H9 (cell line): Measurements from ENCODE around the gene ELOVL2. TPM values are rescaled to one million over a fixed set of nuclear protein-coding genes. Genes with fewer than 3 reads are reported as not detected.

ENCODE experiments used
- DNase-seq: peaks from one replicate; pipeline ENCODE4 v3.0.0-alpha.2; 2017
- H2AFZ ChIP-seq: one replicate; pipeline ENCODE4 v1.6.1; 2013; ENCODE audit warnings: mild to moderate bottlenecking, low read length, control low read depth, moderate library complexity
- H2AK5ac ChIP-seq: 2 replicates; pipeline ENCODE4 v1.6.1; 2013; ENCODE audit warnings: low read length, control low read depth, mixed read lengths; ENCODE audit not compliant: insufficient read length
- H2BK120ac ChIP-seq: one replicate; pipeline ENCODE4 v1.6.1; 2013; ENCODE audit warnings: low read depth, mild to moderate bottlenecking, low read length, control low read depth, inconsistent platforms; ENCODE audit not compliant: poor library complexity, severe bottlenecking
- H2BK12ac ChIP-seq: 2 replicates; pipeline ENCODE4 v1.6.1; 2013; ENCODE audit warnings: low read length, control low read depth, mixed read lengths, low read depth; ENCODE audit not compliant: insufficient read length
- H2BK15ac ChIP-seq: 2 replicates; pipeline ENCODE4 v1.6.1; 2013; ENCODE audit warnings: low read depth, low read length, control low read depth
- H2BK20ac ChIP-seq: one replicate; pipeline ENCODE4 v1.6.1; 2013; ENCODE audit warnings: low read depth, mild to moderate bottlenecking, low read length, control low read depth, inconsistent platforms; ENCODE audit not compliant: poor library complexity, severe bottlenecking
- H2BK5ac ChIP-seq: 2 replicates; pipeline ENCODE4 v1.6.1; 2013; ENCODE audit warnings: low read length, control low read depth, mixed read lengths; ENCODE audit not compliant: insufficient read length
- H3K14ac ChIP-seq: 2 replicates; pipeline ENCODE4 v1.6.1; 2013; ENCODE audit warnings: low read length, control low read depth; ENCODE audit not compliant: insufficient read depth
- H3K18ac ChIP-seq: 2 replicates; pipeline ENCODE4 v1.6.1; 2013; ENCODE audit warnings: low read depth, mild to moderate bottlenecking, mixed read lengths, low read length, control low read depth; ENCODE audit not compliant: insufficient read length
- H3K23ac ChIP-seq: 2 replicates; pipeline ENCODE4 v1.6.1; 2013; ENCODE audit warnings: low read length, control low read depth, mixed read lengths, low read depth; ENCODE audit not compliant: insufficient read length
- H3K23me2 ChIP-seq: 2 replicates; pipeline ENCODE4 v1.6.1; 2013; ENCODE audit warnings: low read depth, mild to moderate bottlenecking, mixed read lengths, low read length, control low read depth; ENCODE audit not compliant: insufficient read length, poor library complexity, severe bottlenecking
- H3K27ac ChIP-seq: 2 replicates; pipeline ENCODE4 v1.5.1; 2013; ENCODE audit warnings: low read length, control low read depth, mixed read lengths, low read depth; ENCODE audit not compliant: insufficient read length
- H3K27me3 ChIP-seq: 2 replicates; pipeline ENCODE4 v1.6.1; 2013; ENCODE audit warnings: low read length, control low read depth, inconsistent platforms; ENCODE audit not compliant: insufficient read depth
- H3K4ac ChIP-seq: 2 replicates; pipeline ENCODE4 v1.6.1; 2013; ENCODE audit warnings: low read depth, mild to moderate bottlenecking, control low read depth, inconsistent platforms, low read length, moderate library complexity
- H3K4me1 ChIP-seq: 2 replicates; pipeline ENCODE4 v1.6.1; 2013; ENCODE audit warnings: low read length, control low read depth, inconsistent platforms; ENCODE audit not compliant: insufficient read depth
- H3K4me2 ChIP-seq: 2 replicates; pipeline ENCODE4 v1.6.1; 2013; ENCODE audit warnings: low read length, control low read depth, mixed read lengths; ENCODE audit not compliant: insufficient read length, insufficient read depth
- H3K56ac ChIP-seq: 2 replicates; pipeline ENCODE4 v1.6.1; 2013; ENCODE audit warnings: low read depth, mild to moderate bottlenecking, mixed read lengths, low read length, control low read depth; ENCODE audit not compliant: insufficient read length
- H3K79me1 ChIP-seq: 2 replicates; pipeline ENCODE4 v1.6.1; 2013; ENCODE audit warnings: low read depth, mild to moderate bottlenecking, moderate library complexity, low read length, control low read depth, inconsistent platforms; ENCODE audit not compliant: insufficient read depth, poor library complexity, severe bottlenecking
- H3K79me2 ChIP-seq: 2 replicates; pipeline ENCODE4 v1.6.1; 2013; ENCODE audit warnings: low read length, control low read depth, inconsistent platforms; ENCODE audit not compliant: insufficient read depth
- H3K9ac ChIP-seq: 2 replicates; pipeline ENCODE4 v1.6.1; 2013; ENCODE audit warnings: low read length, control low read depth, mixed read lengths; ENCODE audit not compliant: insufficient read length; ENCODE audit errors: extremely low read depth
- H3K9me3 ChIP-seq: one replicate; pipeline ENCODE4 v1.6.1; 2013; ENCODE audit warnings: low read depth, low read length, inconsistent platforms; ENCODE audit not compliant: control insufficient read depth
- H3T11ph ChIP-seq: one replicate; pipeline ENCODE4 v1.6.1; 2013; ENCODE audit warnings: mild to moderate bottlenecking, low read length, control low read depth, inconsistent platforms
- H4K20me1 ChIP-seq: one replicate; pipeline ENCODE4 v1.6.1; 2013; ENCODE audit not compliant: control insufficient read depth, insufficient read length, insufficient read depth
- H4K5ac ChIP-seq: 2 replicates; pipeline ENCODE4 v1.6.1; 2013; ENCODE audit warnings: low read depth, mild to moderate bottlenecking, mixed read lengths, low read length, control low read depth; ENCODE audit not compliant: insufficient read length
- H4K8ac ChIP-seq: replicated peaks from 2 replicates; pipeline ENCODE4 v1.6.1; 2013; ENCODE audit warnings: low read length, control low read depth, mixed read lengths, low read depth; ENCODE audit not compliant: insufficient read length
- H4K91ac ChIP-seq: 2 replicates; pipeline ENCODE4 v1.6.1; 2013; ENCODE audit warnings: low read depth, mild to moderate bottlenecking, moderate library complexity, mixed read lengths, low read length, control low read depth; ENCODE audit not compliant: insufficient read length
- H3K27ac Mint-ChIP-seq, 3 experiments: 2 replicates in 2 of 3; 3 replicates in 1 of 3; pipeline ENCODE4 v1.8.0; 2020 to 2021; ENCODE audit warnings: mixed read lengths in 3 of 3, mild to moderate bottlenecking in 1 of 3, moderate library complexity in 1 of 3
- H3K27me3 Mint-ChIP-seq: 2 replicates; pipeline ENCODE4 v1.8.0; 2021; ENCODE audit warnings: low read depth, mild to moderate bottlenecking, moderate library complexity, mixed read lengths
- H3K36me3 Mint-ChIP-seq, 3 experiments: 2 replicates in 2 of 3; 3 replicates in 1 of 3; pipeline ENCODE4 v1.8.0; 2020 to 2021; ENCODE audit warnings: low read depth in 3 of 3, mixed read lengths in 3 of 3; ENCODE audit not compliant: insufficient read depth in 1 of 3
- H3K4me1 Mint-ChIP-seq, 2 experiments: 2 replicates each; pipeline ENCODE4 v1.8.0; 2020; ENCODE audit warnings: mixed read lengths in 2 of 2
- H3K4me3 Mint-ChIP-seq, 2 experiments: 2 replicates in 1 of 2; 3 replicates in 1 of 2; pipeline ENCODE4 v1.8.0; 2020 to 2021; ENCODE audit warnings: mild to moderate bottlenecking in 2 of 2, mixed read lengths in 2 of 2, moderate library complexity in 1 of 2
- H3K9me3 Mint-ChIP-seq, 2 experiments: 2 replicates in 1 of 2; 3 replicates in 1 of 2; pipeline ENCODE4 v1.8.0; 2020; ENCODE audit warnings: mild to moderate bottlenecking in 2 of 2, mixed read lengths in 2 of 2, moderate library complexity in 1 of 2
- WGBS: extraction: QIAGEN DNeasy Blood & Tissue Kit; methylation state at CpG from one replicate; pipeline ENCODE4 v1.1.7; 2013; ENCODE audit warnings: missing lambda C conversion rate, low lambda C conversion rate, mixed read lengths; ENCODE audit not compliant: insufficient read length; ENCODE audit errors: extremely low coverage; 5-methylcytosine and 5-hydroxymethylcytosine counted together
- total RNA-seq: library from RNA; stranded (reverse); gene quantifications from 2 replicates; pipeline ENCODE4 v1.2.1, GENCODE V29; 2021
- TF ChIP-seq, protein P1 (sequence below): fragments of 200-600 bp; sonication (generic); conservative IDR thresholded peaks from 3 replicates; pipeline ENCODE4 v1.8.0; 2021; ENCODE audit warnings: antibody characterized with exemption, mild to moderate bottlenecking

Gene ELOVL2
- total RNA-seq, 1 experiment from 2014 or later = 0.57 TPM

DNA sequence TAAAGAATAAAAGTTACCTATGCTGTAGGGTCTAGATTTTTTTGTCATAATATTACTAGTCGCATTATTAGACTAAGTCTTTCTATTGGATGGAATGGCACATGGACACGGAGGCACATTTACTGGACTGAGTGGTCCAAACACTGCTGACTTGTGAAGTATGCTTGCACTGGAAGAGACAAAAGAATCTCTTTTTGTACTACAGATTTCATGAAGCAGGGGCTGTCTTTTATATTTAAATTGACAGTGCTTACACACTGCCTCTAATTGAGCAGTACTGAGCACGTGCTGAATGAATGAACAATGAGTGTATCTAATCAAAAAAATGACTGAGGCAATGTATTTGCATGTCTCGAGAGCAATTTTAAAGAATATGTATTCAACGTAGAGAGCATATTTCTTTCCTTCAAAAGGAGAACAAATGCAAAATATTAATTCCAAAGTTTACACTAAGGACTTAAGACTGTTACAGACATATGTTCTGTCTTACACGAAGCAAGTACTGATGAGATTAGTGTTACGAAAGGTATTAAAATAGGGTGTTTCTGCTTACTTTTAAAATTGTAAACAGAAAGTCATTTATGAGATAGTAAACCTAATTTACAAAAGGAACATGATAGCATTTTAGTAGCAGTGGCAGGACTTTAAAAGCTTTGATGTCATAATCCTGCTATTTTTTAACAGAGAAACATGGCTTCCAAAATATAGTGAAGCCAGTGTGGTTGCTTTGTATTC, 8.3 kb downstream of the ELOVL2 start:
- H2AFZ ChIP-seq = no peak overlapping the region
- H3K27me3 ChIP-seq = no peaks in the 10 kb centered on the region
- H3K9me3 ChIP-seq = no peaks in the 10 kb centered on the region
- H2BK15ac ChIP-seq = no peak overlapping the region
- H2AK5ac ChIP-seq = no peak overlapping the region
- H2BK20ac ChIP-seq = no peak overlapping the region
- H3K79me2 ChIP-seq = no peaks in the 10 kb centered on the region
- peaks cover 3% of the 10 kb centered on the region; the same call in 1 of the 2 replicates for H3K4me1 ChIP-seq
- no peak overlapping the region for H3K4ac ChIP-seq
- no peak overlapping the region for H4K8ac ChIP-seq
- no peak overlapping the region for H4K5ac ChIP-seq
- peaks cover 4 to 7% of the 10 kb centered on the region in 2 experiments; a peak in 3 of 4 replicates for H3K4me1 Mint-ChIP-seq
- no peak for DNase-seq
- no peak overlapping the region for H2BK120ac ChIP-seq
- no peak overlapping the region for H2BK5ac ChIP-seq
- no peaks in the 10 kb centered on the region for H3K79me1 ChIP-seq
- no peak overlapping the region for H3K9ac ChIP-seq
- H3K27ac ChIP-seq = no peak overlapping the region
- no peak overlapping the region for H3K23ac ChIP-seq
- no peak overlapping the region for H2BK12ac ChIP-seq
- no peak overlapping the region for H4K91ac ChIP-seq
- H3K27ac Mint-ChIP-seq = no peak overlapping the region
- H4K20me1 ChIP-seq = no peaks in the 10 kb centered on the region
- H3K14ac ChIP-seq = no peak overlapping the region
- no peaks in the 10 kb centered on the region for H3K23me2 ChIP-seq
- no peak overlapping the region for H3K56ac ChIP-seq
- TF ChIP-seq, protein P1, sequence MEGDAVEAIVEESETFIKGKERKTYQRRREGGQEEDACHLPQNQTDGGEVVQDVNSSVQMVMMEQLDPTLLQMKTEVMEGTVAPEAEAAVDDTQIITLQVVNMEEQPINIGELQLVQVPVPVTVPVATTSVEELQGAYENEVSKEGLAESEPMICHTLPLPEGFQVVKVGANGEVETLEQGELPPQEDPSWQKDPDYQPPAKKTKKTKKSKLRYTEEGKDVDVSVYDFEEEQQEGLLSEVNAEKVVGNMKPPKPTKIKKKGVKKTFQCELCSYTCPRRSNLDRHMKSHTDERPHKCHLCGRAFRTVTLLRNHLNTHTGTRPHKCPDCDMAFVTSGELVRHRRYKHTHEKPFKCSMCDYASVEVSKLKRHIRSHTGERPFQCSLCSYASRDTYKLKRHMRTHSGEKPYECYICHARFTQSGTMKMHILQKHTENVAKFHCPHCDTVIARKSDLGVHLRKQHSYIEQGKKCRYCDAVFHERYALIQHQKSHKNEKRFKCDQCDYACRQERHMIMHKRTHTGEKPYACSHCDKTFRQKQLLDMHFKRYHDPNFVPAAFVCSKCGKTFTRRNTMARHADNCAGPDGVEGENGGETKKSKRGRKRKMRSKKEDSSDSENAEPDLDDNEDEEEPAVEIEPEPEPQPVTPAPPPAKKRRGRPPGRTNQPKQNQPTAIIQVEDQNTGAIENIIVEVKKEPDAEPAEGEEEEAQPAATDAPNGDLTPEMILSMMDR = no peak
- H3K27me3 Mint-ChIP-seq = peaks cover 16% of the 10 kb centered on the region
- H3K9me3 Mint-ChIP-seq = no peaks in the 10 kb centered on the region
- H3K4me2 ChIP-seq = no peak overlapping the region
- H3K18ac ChIP-seq = no peak overlapping the region
- no peaks in the 10 kb centered on the region for H3K36me3 Mint-ChIP-seq
- H3K4me3 Mint-ChIP-seq = no peak overlapping the region
- WGBS = no CpG with 5 or more reads among the region's 7 CpGs
- no peak overlapping the region for H3T11ph ChIP-seq
